Measurements from ENCODE around the gene CDH4.

DNA sequence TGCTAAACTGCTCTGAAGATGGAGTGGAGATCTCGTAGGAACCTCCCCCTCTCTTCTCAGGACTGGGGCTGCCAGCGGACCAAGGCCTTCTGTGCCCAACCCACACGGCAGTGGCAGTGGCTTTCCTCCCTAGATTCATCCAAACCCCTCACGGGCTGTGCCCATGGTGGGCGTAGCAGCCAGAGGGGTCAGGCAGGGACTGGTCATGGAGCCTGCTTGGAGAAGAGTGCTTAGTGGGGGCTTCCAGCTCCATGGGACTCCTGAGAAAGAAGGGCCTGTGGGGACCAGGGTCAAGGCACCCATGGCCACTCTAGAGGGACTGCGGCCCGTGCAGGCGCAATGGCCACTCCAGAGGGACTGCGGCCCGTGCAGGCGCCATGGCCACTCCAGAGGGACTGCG lies 727.0 kb downstream of the CDH4 start:
- TF ChIP-seq EP300 (IDR thresholded peaks at IDR 0.05), result no peak
- no peak for TF ChIP-seq POLR2A (IDR thresholded peaks at IDR 0.05)
- no peak for TF ChIP-seq CTCF (IDR thresholded peaks at IDR 0.05)

Data from ovary (tissue), 3 donors.